NCI-H128 (cell line): ENCODE data around the gene RGR.
"Not testable (repeated sequence)": the region's sequence is repeated elsewhere in the genome, so short reads cannot be mapped to it uniquely, and the experiment has no call there.

Experiments used
- DNase-seq: peaks from one replicate; lab custom pipeline; 2025; ENCODE audit not compliant: unreplicated experiment; lab: John Stamatoyannopoulos, UW

The RGR gene

GRCh38 chr10:84256510-84257342, 11.9 kb downstream of the RGR start:
- DNase-seq, result no peak

- DNase-seq, result no peak
Observed at GRCh38 chr10:84257343-84258020, 12.6 kb downstream of the RGR start.

GRCh38 chr10:84258034-84258695, 13.3 kb downstream of the RGR start:
- DNase-seq, result no peak

GRCh38 chr10:84261236-84261915, 16.5 kb downstream of the RGR start:
- DNase-seq, result no peak

- DNase-seq, result no peak
Observed at GRCh38 chr10:84262190-84262956, 17.5 kb downstream of the RGR start.

- DNase-seq, result no peak
Observed at GRCh38 chr10:84263716-84264115, 18.9 kb downstream of the RGR start.

GRCh38 chr10:84264611-84265141, 19.8 kb downstream of the RGR start:
- peak; percentile 4 for DNase-seq

GRCh38 chr10:84265418-84265817, 20.6 kb downstream of the RGR start:
- no peak for DNase-seq

GRCh38 chr10:84267503-84268126, 22.8 kb downstream of the RGR start:
- DNase-seq, result no peak

GRCh38 chr10:84269162-84269561, 24.3 kb downstream of the RGR start:
- DNase-seq, result no peak

- no peak for DNase-seq
Observed at GRCh38 chr10:84269773-84270172, 24.9 kb downstream of the RGR start.

GRCh38 chr10:84270708-84271107, 25.9 kb downstream of the RGR start:
- no peak for DNase-seq

GRCh38 chr10:84279876-84280475, 35.1 kb downstream of the RGR start:
- not testable (repeated sequence) for DNase-seq

- no peak for DNase-seq
Observed at GRCh38 chr10:84286695-84287094, 41.8 kb downstream of the RGR start.

- DNase-seq, result no peak
Observed at GRCh38 chr10:84288151-84288550, 43.3 kb downstream of the RGR start.

GRCh38 chr10:84289521-84290200, 44.8 kb downstream of the RGR start:
- no peak for DNase-seq

GRCh38 chr10:84290235-84290634, 45.4 kb downstream of the RGR start:
- no peak for DNase-seq

- no peak for DNase-seq
Observed at GRCh38 chr10:84291384-84291783, 46.5 kb downstream of the RGR start.

- no peak for DNase-seq
Observed at GRCh38 chr10:84292502-84292901, 47.6 kb downstream of the RGR start.
